HG02798 (cell line): ENCODE results near the gene NBEAL1.
"Not testable (repeated sequence)": the region's sequence is repeated elsewhere in the genome, so short reads cannot be mapped to it uniquely, and the experiment has no call there.

ENCODE experiments used
- ATAC-seq: cut with Tn5 transposase; IDR thresholded peaks from one replicate; pipeline ENCODE4 v1.9.1; 2021; ENCODE audit warnings: mild to moderate bottlenecking; ENCODE audit not compliant: unreplicated experiment, poor library complexity

The NBEAL1 gene

GRCh38 chr2:203014456-203015199 lies at the start of gene NBEAL1:
NBEAL1 (plus strand) TSS chr2:203014875; CDS start chr2:203016385, 1,510 bp downstream.
- ATAC-seq: peak; percentile 98

GRCh38 chr2:202965810-202966460 lies 48.7 kb upstream of the NBEAL1 start:
- peak; percentile 81 for ATAC-seq

- not testable (repeated sequence) for ATAC-seq
These were observed 45.3 kb upstream of the NBEAL1 start for GRCh38 chr2:202969404-202969803.

GRCh38 chr2:202976809-202977208 lies 37.9 kb upstream of the NBEAL1 start:
- ATAC-seq: no peak

- ATAC-seq: no peak
These were observed 31.7 kb upstream of the NBEAL1 start for GRCh38 chr2:202982779-202983491.

GRCh38 chr2:202989749-202990148 lies 24.9 kb upstream of the NBEAL1 start:
- ATAC-seq: no peak

- ATAC-seq: no peak
These were observed 24.2 kb upstream of the NBEAL1 start for GRCh38 chr2:202990501-202990900.

- not testable (repeated sequence) for ATAC-seq
These were observed 17.6 kb upstream of the NBEAL1 start for GRCh38 chr2:202997113-202997512.

- no peak for ATAC-seq
These were observed 12.4 kb upstream of the NBEAL1 start for GRCh38 chr2:203002054-203002821.

GRCh38 chr2:203003716-203004115 lies 11.0 kb upstream of the NBEAL1 start:
- ATAC-seq: no peak

- ATAC-seq: no peak
These were observed 2.0 kb downstream of the NBEAL1 start for GRCh38 chr2:203016716-203017115.

- ATAC-seq: no peak
These were observed 3.5 kb downstream of the NBEAL1 start for GRCh38 chr2:203018181-203018580.

- no peak for ATAC-seq
These were observed 4.5 kb downstream of the NBEAL1 start for GRCh38 chr2:203019142-203019541.

- ATAC-seq: no peak
These were observed 7.3 kb downstream of the NBEAL1 start for GRCh38 chr2:203021991-203022390.

- ATAC-seq: no peak
These were observed 8.1 kb downstream of the NBEAL1 start for GRCh38 chr2:203022751-203023150.

GRCh38 chr2:203025592-203025991 lies 10.9 kb downstream of the NBEAL1 start:
- no peak for ATAC-seq

GRCh38 chr2:203030545-203030944 lies 15.9 kb downstream of the NBEAL1 start:
- no peak for ATAC-seq

- no peak for ATAC-seq
These were observed 16.3 kb downstream of the NBEAL1 start for GRCh38 chr2:203030991-203031390.

- ATAC-seq: no peak
These were observed 18.7 kb downstream of the NBEAL1 start for GRCh38 chr2:203033395-203033794.

- no peak for ATAC-seq
These were observed 21.3 kb downstream of the NBEAL1 start for GRCh38 chr2:203035879-203036470.
